Duodenal mucosa (tissue), 2 donors: ENCODE data around the gene RAB4A.

ENCODE experiments used
- H3K27ac ChIP-seq: one replicate; pipeline ENCODE4 v1.7.0; 2013; ENCODE audit warnings: low read depth, low read length
- H3K27me3 ChIP-seq, 2 donors: one replicate each; pipeline ENCODE4 v1.7.0; 2013; ENCODE audit warnings: low read length in 2 of 2, control low read depth in 1 of 2; ENCODE audit not compliant: insufficient read depth in 2 of 2, control insufficient read depth in 1 of 2
- H3K36me3 ChIP-seq, 2 donors: one replicate each; pipeline ENCODE4 v1.7.0; 2013; ENCODE audit warnings: low read length in 2 of 2, control low read depth in 1 of 2; ENCODE audit not compliant: insufficient read depth in 2 of 2, control insufficient read depth in 1 of 2
- H3K4me1 ChIP-seq, 2 donors: one replicate each; pipeline ENCODE4 v1.7.0; 2013; ENCODE audit warnings: low read length in 2 of 2, control low read depth in 1 of 2; ENCODE audit not compliant: insufficient read depth in 2 of 2, control insufficient read depth in 1 of 2
- H3K4me3 ChIP-seq, 2 donors: one replicate each; pipeline ENCODE4 v1.7.0; 2013; ENCODE audit warnings: low read length in 2 of 2, low read depth in 1 of 2
- H3K9ac ChIP-seq, 2 donors: one replicate each; pipeline ENCODE4 v1.7.0; 2013; ENCODE audit warnings: low read length in 2 of 2, low read depth in 1 of 2
- H3K9me3 ChIP-seq, 2 donors: one replicate each; pipeline ENCODE4 v1.7.0; 2013; ENCODE audit warnings: low read length in 2 of 2, control low read depth in 1 of 2; ENCODE audit not compliant: control insufficient read depth in 1 of 2

The RAB4A gene

DNA sequence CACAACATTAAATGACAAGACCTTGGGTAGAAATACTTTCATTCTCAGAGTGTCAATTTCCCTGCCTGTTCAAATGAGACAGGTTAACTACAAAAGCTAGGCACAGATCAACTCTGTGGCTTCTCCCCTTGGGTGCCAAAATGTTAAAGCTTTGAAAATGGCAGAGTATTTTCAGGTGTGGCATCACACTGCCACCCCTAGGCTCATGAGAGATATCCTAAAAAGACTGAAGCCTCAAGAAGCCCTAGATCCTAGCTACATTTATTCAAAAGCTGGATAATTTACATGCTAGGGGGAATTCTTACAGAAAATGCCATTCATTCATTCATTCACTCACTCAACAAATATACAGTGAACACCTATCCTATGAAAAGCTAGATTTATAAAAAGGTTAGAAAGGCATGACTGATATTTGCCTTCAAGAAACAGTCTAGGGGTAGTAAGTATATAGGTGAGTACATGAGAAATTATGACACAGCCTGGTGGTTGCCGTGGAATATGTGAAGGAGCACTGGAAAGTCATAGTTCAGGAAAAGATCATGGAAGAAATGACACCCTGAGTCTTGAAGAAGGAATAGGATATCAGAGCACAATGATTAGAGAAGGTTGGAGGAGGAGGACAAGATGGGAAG is 15.9 kb upstream of the RAB4A start:
- H3K27me3 ChIP-seq: no peaks in the 10 kb centered on the region
- no peak overlapping the region for H3K4me3 ChIP-seq
- no peak overlapping the region for H3K27ac ChIP-seq
- H3K36me3 ChIP-seq: no peaks in the 10 kb centered on the region
- H3K9me3 ChIP-seq: no peaks in the 10 kb centered on the region
- no peak overlapping the region for H3K9ac ChIP-seq
- H3K4me1 ChIP-seq: peaks cover 18 to 25% of the 10 kb centered on the region in 2 donors

DNA sequence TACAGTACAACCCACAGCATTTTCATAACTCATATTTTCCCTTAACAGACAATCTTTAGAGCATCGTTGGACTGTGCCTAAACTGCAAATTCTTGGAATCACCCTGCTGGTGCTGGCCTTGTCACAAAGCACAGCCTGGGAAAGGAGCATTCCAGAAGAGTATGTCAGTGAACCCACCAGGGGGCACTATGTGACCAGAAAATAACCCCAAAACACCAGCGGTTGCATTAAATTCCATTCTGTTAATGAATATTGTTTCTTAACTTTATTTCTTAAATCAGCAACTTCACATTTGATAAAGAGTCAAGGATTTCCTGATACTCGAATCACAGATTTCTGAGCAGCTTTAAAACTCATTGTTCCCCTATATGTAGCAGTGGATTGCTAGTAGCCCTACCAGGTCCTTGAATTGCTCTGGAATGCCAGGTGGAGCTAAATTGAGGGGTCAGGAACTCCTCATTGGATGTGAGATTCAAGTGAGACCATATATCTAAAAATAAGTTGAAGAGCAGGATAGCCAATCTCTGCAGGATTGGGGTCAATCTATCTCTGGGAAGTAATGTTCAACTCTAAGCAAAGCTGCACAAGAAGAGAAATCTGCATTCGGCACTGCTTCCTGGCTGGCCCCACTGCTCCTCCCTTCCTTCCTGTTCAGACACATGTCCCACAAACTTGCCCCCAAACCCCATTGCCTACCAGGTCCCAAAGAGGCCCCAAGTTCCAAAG is 12.7 kb upstream of the RAB4A start:
- Histone ChIP-seq H3K36me3 (no peaks in the 10 kb centered on the region), H3K9ac (no peak overlapping the region), H3K9me3 (no peaks in the 10 kb centered on the region), H3K4me3 (no peak overlapping the region), H3K27ac (no peak overlapping the region), H3K4me1 (peaks cover 5 to 12% of the 10 kb centered on the region in 2 donors), H3K27me3 (no peaks in the 10 kb centered on the region)

DNA sequence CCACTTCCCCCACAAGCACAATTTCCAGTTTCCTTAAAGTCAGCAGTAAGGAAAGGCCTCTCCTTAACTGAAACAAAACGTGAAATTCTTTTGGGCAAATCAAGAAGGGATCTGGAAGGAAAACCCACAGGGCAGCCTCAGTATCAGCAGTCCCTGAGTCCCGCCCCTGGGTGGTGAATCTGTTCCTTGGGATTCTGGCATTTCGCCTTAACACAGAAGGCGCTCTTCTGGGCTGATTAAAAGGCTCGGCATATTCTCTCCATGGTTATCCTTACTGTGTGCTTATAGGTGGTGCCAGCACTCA is 12.2 kb upstream of the RAB4A start:
- no peaks in the 10 kb centered on the region for H3K9me3 ChIP-seq
- H3K4me3 ChIP-seq: no peak overlapping the region
- no peak overlapping the region for H3K27ac ChIP-seq
- peaks cover 0 to 7% of the 10 kb centered on the region in 2 donors for H3K4me1 ChIP-seq
- no peak overlapping the region for H3K9ac ChIP-seq
- no peaks in the 10 kb centered on the region for H3K27me3 ChIP-seq
- H3K36me3 ChIP-seq: no peaks in the 10 kb centered on the region

DNA sequence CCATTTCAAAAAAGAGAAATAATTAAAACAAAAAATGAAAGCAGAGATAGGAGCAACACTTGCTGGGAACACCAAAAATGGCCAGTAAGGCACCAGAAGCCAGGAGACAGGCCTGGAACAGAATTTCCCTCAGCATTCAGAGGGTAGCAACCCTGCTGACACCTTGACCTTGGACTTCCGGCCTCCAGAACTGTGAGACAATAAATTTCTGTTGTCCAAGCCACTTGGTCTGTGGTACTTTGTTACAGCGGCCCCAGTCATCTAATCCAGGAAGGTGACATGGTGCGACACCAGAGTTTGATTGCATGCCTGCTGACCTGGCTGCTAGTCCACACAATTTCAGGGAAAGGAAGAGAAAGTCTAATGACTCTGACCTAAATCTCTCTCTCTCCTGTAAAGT is 10.6 kb upstream of the RAB4A start:
- H3K27me3 ChIP-seq: no peaks in the 10 kb centered on the region
- no peak overlapping the region for H3K9ac ChIP-seq
- H3K4me1 ChIP-seq: peaks cover 0 to 7% of the 10 kb centered on the region in 2 donors
- H3K27ac ChIP-seq: no peak overlapping the region
- H3K9me3 ChIP-seq: no peaks in the 10 kb centered on the region
- no peak overlapping the region for H3K4me3 ChIP-seq
- H3K36me3 ChIP-seq: no peaks in the 10 kb centered on the region

DNA sequence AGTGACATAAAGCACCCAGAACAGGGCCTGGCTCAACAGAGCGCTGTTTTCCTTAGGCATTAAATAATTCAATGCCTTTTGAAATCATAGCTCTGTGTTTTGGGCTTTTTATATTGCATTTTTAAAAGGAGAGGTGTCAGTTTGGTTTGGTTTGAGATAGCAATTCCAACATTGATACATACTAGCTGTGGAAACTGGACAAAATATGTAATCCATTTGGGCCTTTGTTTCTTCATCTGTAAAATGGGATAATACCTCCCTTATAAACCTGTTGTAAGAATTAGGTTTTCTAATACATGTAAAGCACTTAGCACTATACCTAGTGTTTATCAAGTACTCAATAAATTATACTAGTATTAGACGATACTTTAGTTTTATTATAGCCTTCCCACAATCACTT is 8.7 kb upstream of the RAB4A start:
- no peaks in the 10 kb centered on the region for H3K36me3 ChIP-seq
- H3K4me1 ChIP-seq: peaks cover 0 to 7% of the 10 kb centered on the region in 2 donors
- no peak overlapping the region for H3K9ac ChIP-seq
- no peaks in the 10 kb centered on the region for H3K27me3 ChIP-seq
- no peaks in the 10 kb centered on the region for H3K9me3 ChIP-seq
- H3K4me3 ChIP-seq: no peak overlapping the region
- no peak overlapping the region for H3K27ac ChIP-seq

DNA sequence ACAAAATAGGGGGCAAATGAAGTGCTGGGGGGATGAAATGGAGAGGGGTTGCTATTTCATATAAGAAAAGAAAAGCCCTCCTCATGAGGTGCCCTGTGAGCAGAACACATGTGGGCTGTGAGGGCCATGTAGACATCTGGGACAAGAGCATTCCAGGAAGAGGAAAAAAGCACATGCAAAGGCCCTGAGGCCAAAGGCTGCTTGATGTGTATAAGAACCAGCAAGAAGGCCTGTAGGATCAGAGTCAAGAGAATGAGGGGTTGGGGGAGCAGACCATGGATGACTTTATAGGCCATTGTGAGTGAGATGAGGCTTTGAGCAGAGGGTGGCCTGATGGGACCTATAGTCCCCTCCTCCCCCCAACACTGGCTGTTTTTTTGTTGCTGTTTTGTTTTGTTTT is 7.7 kb upstream of the RAB4A start:
- Histone ChIP-seq H3K4me3 (no peak overlapping the region), H3K4me1 (peaks cover 0 to 6% of the 10 kb centered on the region in 2 donors)

DNA sequence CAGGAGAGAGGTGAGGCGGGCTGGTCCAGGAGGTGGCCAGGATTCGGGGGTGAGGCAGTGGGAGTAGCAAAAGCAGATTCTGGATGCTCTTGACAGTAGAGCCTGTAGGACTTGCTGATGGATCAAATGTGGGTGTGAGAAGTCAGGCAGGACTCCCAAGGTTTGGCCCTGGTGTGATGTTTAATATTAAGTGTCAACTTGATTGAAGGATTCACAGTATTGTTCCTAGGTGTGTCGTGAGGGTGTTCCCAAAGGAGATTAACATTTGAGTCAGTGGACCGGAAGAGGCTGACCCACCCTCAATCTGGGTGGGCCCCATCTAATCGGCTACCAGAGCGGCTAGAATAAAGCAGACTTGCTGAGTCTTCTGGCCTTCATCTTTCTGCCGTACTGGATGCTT is 6.8 kb upstream of the RAB4A start:
- Histone ChIP-seq H3K36me3 (no peaks in the 10 kb centered on the region), H3K4me3 (no peak overlapping the region), H3K4me1 (no peaks in the 10 kb centered on the region), H3K27ac (no peak overlapping the region), H3K27me3 (no peaks in the 10 kb centered on the region), H3K9ac (no peak overlapping the region), H3K9me3 (no peaks in the 10 kb centered on the region)

More for the DNA sequence above, 7.7 kb upstream of the RAB4A start:
- Histone ChIP-seq H3K27me3 (no peaks in the 10 kb centered on the region), H3K9ac (no peak overlapping the region), H3K27ac (no peak overlapping the region), H3K36me3 (no peaks in the 10 kb centered on the region), H3K9me3 (no peaks in the 10 kb centered on the region)

DNA sequence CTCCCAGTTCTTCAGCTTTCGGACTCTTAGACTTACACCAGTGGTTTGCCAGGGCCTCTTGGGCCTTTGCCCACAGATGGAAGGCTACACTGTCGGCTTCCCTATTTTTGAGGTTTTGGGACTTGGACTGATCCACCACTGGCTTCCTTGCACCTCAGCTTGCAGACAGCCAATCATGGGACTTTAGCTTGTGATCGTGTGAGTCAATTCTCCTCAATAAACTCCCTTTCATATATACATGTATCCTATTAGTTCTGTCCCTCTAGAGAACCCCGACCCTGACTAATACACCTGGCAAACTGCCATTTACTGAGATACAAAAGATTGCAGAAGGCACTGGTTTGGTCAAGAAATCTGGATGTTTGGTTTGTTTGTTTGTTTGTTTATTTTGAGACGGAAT is 6.4 kb upstream of the RAB4A start:
- Histone ChIP-seq H3K9ac (no peak overlapping the region), H3K4me1 (no peaks in the 10 kb centered on the region), H3K36me3 (no peaks in the 10 kb centered on the region), H3K4me3 (no peak overlapping the region), H3K27ac (no peak overlapping the region), H3K9me3 (no peaks in the 10 kb centered on the region), H3K27me3 (no peaks in the 10 kb centered on the region)

DNA sequence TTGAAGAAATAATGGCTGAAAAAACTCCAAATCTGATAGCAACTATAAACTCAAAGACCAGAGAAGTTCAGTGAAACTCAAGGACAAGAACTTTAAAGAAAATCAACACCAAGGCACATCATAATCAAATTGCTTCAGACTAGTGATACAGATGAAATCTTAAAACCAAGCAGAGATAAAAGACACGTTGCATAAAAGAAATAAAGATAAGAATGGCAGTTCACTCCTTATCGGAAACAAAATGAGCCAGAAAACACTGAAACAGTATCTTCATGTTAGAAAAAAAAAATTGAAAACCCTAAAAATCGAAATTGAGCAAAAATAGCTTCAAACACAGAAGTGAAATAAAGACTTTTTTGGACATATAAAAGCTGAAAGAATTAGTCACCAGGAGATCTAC is 4.6 kb upstream of the RAB4A start:
- Histone ChIP-seq H3K27ac (no peak overlapping the region), H3K9me3 (no peaks in the 10 kb centered on the region), H3K9ac (no peak overlapping the region), H3K4me3 (no peak overlapping the region), H3K27me3 (no peaks in the 10 kb centered on the region), H3K36me3 (no peaks in the 10 kb centered on the region), H3K4me1 (peaks cover 5 to 7% of the 10 kb centered on the region in 2 donors)

DNA sequence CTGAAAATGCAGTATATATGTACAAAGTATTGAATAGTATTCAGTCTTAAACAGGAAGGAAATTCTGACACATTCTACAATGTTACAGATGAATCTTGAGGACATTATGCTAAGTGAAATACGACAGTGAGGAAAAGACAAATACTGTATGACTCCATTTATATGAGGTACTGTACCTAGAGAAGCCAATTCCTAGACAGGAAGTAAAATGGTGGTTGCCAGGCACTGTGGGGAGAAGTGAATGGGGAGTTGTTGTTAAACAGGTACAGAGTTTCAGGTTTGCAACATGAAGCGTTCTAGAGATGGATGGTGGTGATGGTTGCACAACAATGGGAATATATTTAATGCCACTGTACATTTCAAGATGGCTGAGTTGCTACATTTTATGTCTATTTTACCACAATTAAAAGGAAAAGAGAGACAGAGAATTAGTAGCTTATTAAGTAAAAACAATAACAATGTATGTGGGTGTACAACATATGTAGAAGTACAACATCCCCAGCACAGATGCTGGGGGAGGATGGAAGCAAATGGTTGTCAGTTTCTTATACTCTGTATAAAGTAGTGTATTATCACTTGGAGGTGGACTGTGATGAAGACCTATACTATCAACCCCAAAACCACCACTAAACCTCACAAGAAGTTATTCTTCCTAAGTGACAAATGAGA is 3.9 kb upstream of the RAB4A start:
- Histone ChIP-seq H3K27ac (no peak overlapping the region), H3K4me3 (no peak overlapping the region), H3K9me3 (no peaks in the 10 kb centered on the region), H3K27me3 (no peaks in the 10 kb centered on the region), H3K4me1 (peaks cover 6 to 7% of the 10 kb centered on the region in 2 donors), H3K9ac (no peak overlapping the region), H3K36me3 (no peaks in the 10 kb centered on the region)
